CD4-positive, alpha-beta T cell treated with Interleukin-15 for 4 hours (primary cell): ENCODE data around the gene CREB3L1.

Source experiments
- DNase-seq: peaks from one replicate; pipeline ENCODE4 v3.0.0-alpha.2; 2020; ENCODE audit warnings: low spot score

The CREB3L1 gene

GRCh38 chr11:46275964-46276641 is 1.4 kb upstream of the CREB3L1 start:
- no peak for DNase-seq

- no peak for DNase-seq
Measured at GRCh38 chr11:46277313-46277621, 195 bp upstream of the CREB3L1 start.

- DNase-seq, result no peak
Measured at GRCh38 chr11:46278387-46279125, 1.1 kb downstream of the CREB3L1 start.

- DNase-seq, result no peak
Measured at GRCh38 chr11:46279126-46280099, 2.0 kb downstream of the CREB3L1 start.

- DNase-seq, result no peak
Measured at GRCh38 chr11:46280706-46281105, 3.2 kb downstream of the CREB3L1 start.

GRCh38 chr11:46281371-46281831 is 3.9 kb downstream of the CREB3L1 start:
- DNase-seq, result no peak

- no peak for DNase-seq
Measured at GRCh38 chr11:46285173-46285572, 7.7 kb downstream of the CREB3L1 start.

- DNase-seq, result no peak
Measured at GRCh38 chr11:46285594-46286033, 8.2 kb downstream of the CREB3L1 start.

- no peak for DNase-seq
Measured at GRCh38 chr11:46286789-46287188, 9.3 kb downstream of the CREB3L1 start.

GRCh38 chr11:46288451-46288850 is 11.0 kb downstream of the CREB3L1 start:
- no peak for DNase-seq

- no peak for DNase-seq
Measured at GRCh38 chr11:46290011-46290410, 12.5 kb downstream of the CREB3L1 start.

GRCh38 chr11:46290598-46291309 is 13.3 kb downstream of the CREB3L1 start:
- DNase-seq, result no peak

GRCh38 chr11:46291441-46292150 is 14.1 kb downstream of the CREB3L1 start:
- DNase-seq, result no peak

- DNase-seq, result no peak
Measured at GRCh38 chr11:46293066-46293465, 15.6 kb downstream of the CREB3L1 start.

- DNase-seq, result no peak
Measured at GRCh38 chr11:46293641-46294103, 16.2 kb downstream of the CREB3L1 start.

- DNase-seq, result no peak
Measured at GRCh38 chr11:46294365-46295309, 17.2 kb downstream of the CREB3L1 start.

GRCh38 chr11:46295312-46296058 is 18.0 kb downstream of the CREB3L1 start:
- DNase-seq, result peak; percentile 73

- DNase-seq, result no peak
Measured at GRCh38 chr11:46296059-46296527, 18.6 kb downstream of the CREB3L1 start.
